PC-3 (cell line): ENCODE measurements around the gene CUEDC1.

ENCODE experiments used
- EZH2 ChIP-seq: fragments of 300-600 bp; sonication (generic); IDR thresholded peaks from one replicate; pipeline ENCODE4 v1.6.1; 2017; ENCODE audit warnings: antibody characterized with exemption, mild to moderate bottlenecking, low read length; ENCODE audit not compliant: unreplicated experiment
- TF ChIP-seq, protein P1 (sequence below): fragments of 300-600 bp; sonication (generic); conservative IDR thresholded peaks from 2 replicates; pipeline ENCODE4 v1.5.1; 2017; ENCODE audit warnings: antibody characterized with exemption, low read depth, mild to moderate bottlenecking, low read length

DNA sequence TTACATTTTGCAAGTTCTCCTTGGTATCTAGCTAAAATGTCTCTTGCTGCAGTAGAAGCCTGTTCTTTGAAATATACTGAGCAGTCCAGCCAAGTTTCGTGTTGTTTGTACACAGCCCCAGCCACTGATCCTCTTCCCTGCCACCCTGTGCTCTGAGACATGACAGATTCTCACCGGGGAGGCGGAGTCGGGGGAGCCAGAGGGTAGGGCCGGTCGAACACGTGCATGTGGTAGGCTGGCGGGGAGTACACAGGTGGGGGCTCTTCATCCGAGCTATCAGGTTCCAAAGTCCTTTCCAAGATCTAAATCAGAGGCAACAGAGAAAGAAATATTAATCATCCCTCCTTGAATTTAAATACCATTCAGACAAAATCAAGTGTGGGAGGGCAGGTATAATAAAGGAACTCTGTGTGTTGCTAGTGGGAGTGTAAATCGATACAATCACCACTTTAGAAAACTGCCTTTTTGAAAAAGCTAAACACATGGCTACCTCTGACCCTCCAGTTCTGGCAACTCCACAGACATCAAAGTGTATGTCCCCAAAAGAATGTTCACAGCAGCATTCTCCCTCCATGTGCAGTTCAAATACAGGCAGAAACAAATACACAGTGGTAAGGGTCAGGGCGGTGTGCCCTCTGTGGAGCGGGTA is 75.7 kb downstream of the CUEDC1 start:
- TF ChIP-seq EZH2 = no peak
- TF ChIP-seq, protein P1, sequence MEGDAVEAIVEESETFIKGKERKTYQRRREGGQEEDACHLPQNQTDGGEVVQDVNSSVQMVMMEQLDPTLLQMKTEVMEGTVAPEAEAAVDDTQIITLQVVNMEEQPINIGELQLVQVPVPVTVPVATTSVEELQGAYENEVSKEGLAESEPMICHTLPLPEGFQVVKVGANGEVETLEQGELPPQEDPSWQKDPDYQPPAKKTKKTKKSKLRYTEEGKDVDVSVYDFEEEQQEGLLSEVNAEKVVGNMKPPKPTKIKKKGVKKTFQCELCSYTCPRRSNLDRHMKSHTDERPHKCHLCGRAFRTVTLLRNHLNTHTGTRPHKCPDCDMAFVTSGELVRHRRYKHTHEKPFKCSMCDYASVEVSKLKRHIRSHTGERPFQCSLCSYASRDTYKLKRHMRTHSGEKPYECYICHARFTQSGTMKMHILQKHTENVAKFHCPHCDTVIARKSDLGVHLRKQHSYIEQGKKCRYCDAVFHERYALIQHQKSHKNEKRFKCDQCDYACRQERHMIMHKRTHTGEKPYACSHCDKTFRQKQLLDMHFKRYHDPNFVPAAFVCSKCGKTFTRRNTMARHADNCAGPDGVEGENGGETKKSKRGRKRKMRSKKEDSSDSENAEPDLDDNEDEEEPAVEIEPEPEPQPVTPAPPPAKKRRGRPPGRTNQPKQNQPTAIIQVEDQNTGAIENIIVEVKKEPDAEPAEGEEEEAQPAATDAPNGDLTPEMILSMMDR = no peak
